SK-N-SH treated with all-trans-retinoic acid at 6 μM for 48 hours (cell line): ENCODE measurements around the gene TCAP.

Experiments
- ATAC-seq: fragments of 200-7000 bp; cut with Tn5 transposase; 3 replicates; pipeline ENCODE4 v1.9.1; 2020; ENCODE audit warnings: mild to moderate bottlenecking, moderate library complexity
- ARNTL ChIP-seq: fragments of 450-650 bp; formaldehyde crosslinking; IDR thresholded peaks from 2 replicates; pipeline ENCODE4 v1.5.0; 2020; ENCODE audit warnings: low read depth, mild to moderate bottlenecking, moderate library complexity, borderline replicate concordance
- BACH2 ChIP-seq: fragments of 250-450 bp; sonication (Bioruptor Pico); IDR thresholded peaks from 2 replicates; pipeline ENCODE4 v1.9.0; 2021; ENCODE audit warnings: mild to moderate bottlenecking, borderline replicate concordance
- CREB5 ChIP-seq: fragments of 250-450 bp; sonication (Bioruptor Pico); IDR thresholded peaks from 2 replicates; pipeline ENCODE4 v1.5.1; 2020; ENCODE audit warnings: low read depth, mild to moderate bottlenecking, moderate library complexity
- CSDC2 ChIP-seq: fragments of 250-450 bp; sonication (Bioruptor Pico); IDR thresholded peaks from 2 replicates; pipeline ENCODE4 v1.5.0; 2020; ENCODE audit warnings: mild to moderate bottlenecking, moderate library complexity
- CSRNP3 ChIP-seq: fragments of 250-450 bp; sonication (Bioruptor Pico); IDR thresholded peaks from 2 replicates; pipeline ENCODE4 v1.5.1; 2021; ENCODE audit warnings: mild to moderate bottlenecking, moderate library complexity
- ESRRG ChIP-seq: fragments of 250-450 bp; sonication (Bioruptor Pico); IDR thresholded peaks from 2 replicates; pipeline ENCODE4 v1.6.1; 2021; ENCODE audit warnings: mild to moderate bottlenecking
- ISL1 ChIP-seq: fragments of 250-450 bp; sonication (Bioruptor Pico); IDR thresholded peaks from 2 replicates; pipeline ENCODE4 v2.1.2; 2022; ENCODE audit warnings: mild to moderate bottlenecking, moderate library complexity
- OSR1 ChIP-seq: fragments of 250-450 bp; sonication (Bioruptor Pico); IDR thresholded peaks from 2 replicates; pipeline ENCODE4 v1.8.0; 2022; ENCODE audit warnings: moderate library complexity, mild to moderate bottlenecking, inconsistent platforms
- PATZ1 ChIP-seq: fragments of 250-450 bp; sonication (Bioruptor Pico); IDR thresholded peaks from 2 replicates; pipeline ENCODE4 v1.8.0; 2020; ENCODE audit warnings: mild to moderate bottlenecking, moderate library complexity, borderline replicate concordance
- PPARA ChIP-seq: fragments of 250-450 bp; sonication (Bioruptor Pico); IDR thresholded peaks from 2 replicates; pipeline ENCODE4 v1.5.0; 2020; ENCODE audit warnings: mild to moderate bottlenecking, borderline replicate concordance
- RARB ChIP-seq: fragments of 250-450 bp; sonication (Bioruptor Pico); IDR thresholded peaks from 2 replicates; pipeline ENCODE4 v1.8.0; 2021; ENCODE audit warnings: mild to moderate bottlenecking, moderate library complexity
- SNAI2 ChIP-seq: fragments of 250-450 bp; sonication (Bioruptor Pico); IDR thresholded peaks from 2 replicates; pipeline ENCODE4 v1.5.0; 2020; ENCODE audit warnings: mild to moderate bottlenecking, moderate library complexity
- TCF4 ChIP-seq: fragments of 250-450 bp; sonication (Bioruptor Pico); IDR thresholded peaks from 2 replicates; pipeline ENCODE4 v1.8.0; 2021; ENCODE audit warnings: mild to moderate bottlenecking, moderate library complexity, borderline replicate concordance
- TSHZ2 ChIP-seq: fragments of 250-450 bp; sonication (Bioruptor Pico); IDR thresholded peaks from 2 replicates; pipeline ENCODE4 v1.5.0; 2020; ENCODE audit warnings: mild to moderate bottlenecking, moderate library complexity
- ZFP3 ChIP-seq: fragments of 250-450 bp; sonication (Bioruptor Pico); IDR thresholded peaks from 2 replicates; pipeline ENCODE4 v1.5.0; 2020; ENCODE audit warnings: mild to moderate bottlenecking, moderate library complexity
- ZFP30 ChIP-seq: fragments of 450-650 bp; formaldehyde crosslinking; IDR thresholded peaks from 2 replicates; pipeline ENCODE4 v1.5.0; 2022; ENCODE audit warnings: mild to moderate bottlenecking, moderate library complexity
- ZNF565 ChIP-seq: fragments of 450-650 bp; formaldehyde crosslinking; conservative IDR thresholded peaks from 2 replicates; pipeline ENCODE4 v1.5.0; 2020; ENCODE audit warnings: low read depth, mild to moderate bottlenecking, moderate library complexity
- ZNF70 ChIP-seq: fragments of 450-650 bp; formaldehyde crosslinking; IDR thresholded peaks from 2 replicates; pipeline ENCODE4 v1.5.0; 2020; ENCODE audit warnings: mild to moderate bottlenecking, moderate library complexity

The TCAP gene

GRCh38 chr17:39627047-39627711, 38.0 kb upstream of the TCAP start (continued):
- no peak for TF ChIP-seq TSHZ2 (CRISPR knock-in tag)
- TF ChIP-seq ZFP30 (CRISPR knock-in tag) = no peak
- TF ChIP-seq CREB5 (CRISPR knock-in tag) = no peak
- no peak for TF ChIP-seq CSDC2 (CRISPR knock-in tag)

- ATAC-seq = no peak
- TF ChIP-seq ESRRG (CRISPR knock-in tag) (no peak), RARB (no peak), ARNTL (no peak), ZNF565 (CRISPR knock-in tag) (no peak), CREB5 (CRISPR knock-in tag) (no peak), BACH2 (no peak), TSHZ2 (CRISPR knock-in tag) (no peak)
- TF ChIP-seq, all 23 proteins: peak for 0
Measured at GRCh38 chr17:39627712-39628516, 37.2 kb upstream of the TCAP start.

- TF ChIP-seq PATZ1 = no peak
- TF ChIP-seq SNAI2 (CRISPR knock-in tag) = no peak
- TF ChIP-seq BACH2 = no peak
- no peak for TF ChIP-seq PPARA (CRISPR knock-in tag)
- TF ChIP-seq RARB = no peak
- TF ChIP-seq ISL1 (CRISPR knock-in tag) = no peak
- TF ChIP-seq CSDC2 (CRISPR knock-in tag) = no peak
- no peak for TF ChIP-seq ESRRG (CRISPR knock-in tag)
- no peak for TF ChIP-seq ARNTL
- TF ChIP-seq ZNF70 (CRISPR knock-in tag) = no peak
- TF ChIP-seq ZFP3 = no peak
- TF ChIP-seq TSHZ2 (CRISPR knock-in tag) = no peak
- TF ChIP-seq TCF4 (CRISPR knock-in tag) = no peak
- TF ChIP-seq CSRNP3 (CRISPR knock-in tag) = no peak
- TF ChIP-seq OSR1 (CRISPR knock-in tag) = no peak
- no peak for ATAC-seq
Measured at GRCh38 chr17:39628655-39629493, 36.3 kb upstream of the TCAP start.
